Measurements from ENCODE around the gene ACAP2. TPM values are rescaled to one million over a fixed set of nuclear protein-coding genes. Genes with fewer than 3 reads are reported as not detected.
A peak's percentile ranks its signal among the peaks of the same experiment; 100 is the strongest.

ACAP2 gene
- total RNA-seq, 1 experiment from 2014 or later: 53.3 TPM

DNA sequence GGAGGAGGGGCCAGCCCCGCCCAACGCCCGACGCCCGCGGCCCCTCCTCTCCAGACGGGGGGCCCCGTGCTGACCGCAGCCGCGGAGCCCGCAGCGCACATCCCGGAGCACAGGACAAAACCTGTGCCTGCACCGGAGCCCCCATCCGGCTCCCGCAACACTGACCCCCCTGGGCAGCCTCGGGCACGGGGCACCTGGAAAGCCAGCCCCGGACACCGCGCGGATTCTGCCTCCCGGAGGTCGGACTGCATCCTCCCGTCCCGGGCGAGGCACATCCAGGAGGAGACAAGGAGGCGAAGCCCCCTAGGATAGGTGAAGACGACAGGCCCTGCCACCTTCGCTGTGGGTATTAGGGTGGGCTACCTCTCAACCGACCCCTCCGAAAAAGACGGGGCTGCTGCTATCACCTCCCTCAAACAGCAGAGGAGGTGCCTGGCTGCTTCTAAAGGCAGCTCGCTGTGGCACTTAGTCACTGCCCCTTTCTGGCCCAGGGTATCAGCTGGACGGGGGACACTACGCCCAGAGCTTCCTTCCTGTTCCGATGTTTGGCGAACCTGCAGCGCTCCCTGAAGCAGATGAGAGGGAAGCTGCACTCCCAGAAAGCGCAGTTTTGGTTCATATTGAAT lies 182.4 kb downstream of the ACAP2 start:
- DNase-seq (ENCODE audit: low spot score): peak; percentile 34

DNA sequence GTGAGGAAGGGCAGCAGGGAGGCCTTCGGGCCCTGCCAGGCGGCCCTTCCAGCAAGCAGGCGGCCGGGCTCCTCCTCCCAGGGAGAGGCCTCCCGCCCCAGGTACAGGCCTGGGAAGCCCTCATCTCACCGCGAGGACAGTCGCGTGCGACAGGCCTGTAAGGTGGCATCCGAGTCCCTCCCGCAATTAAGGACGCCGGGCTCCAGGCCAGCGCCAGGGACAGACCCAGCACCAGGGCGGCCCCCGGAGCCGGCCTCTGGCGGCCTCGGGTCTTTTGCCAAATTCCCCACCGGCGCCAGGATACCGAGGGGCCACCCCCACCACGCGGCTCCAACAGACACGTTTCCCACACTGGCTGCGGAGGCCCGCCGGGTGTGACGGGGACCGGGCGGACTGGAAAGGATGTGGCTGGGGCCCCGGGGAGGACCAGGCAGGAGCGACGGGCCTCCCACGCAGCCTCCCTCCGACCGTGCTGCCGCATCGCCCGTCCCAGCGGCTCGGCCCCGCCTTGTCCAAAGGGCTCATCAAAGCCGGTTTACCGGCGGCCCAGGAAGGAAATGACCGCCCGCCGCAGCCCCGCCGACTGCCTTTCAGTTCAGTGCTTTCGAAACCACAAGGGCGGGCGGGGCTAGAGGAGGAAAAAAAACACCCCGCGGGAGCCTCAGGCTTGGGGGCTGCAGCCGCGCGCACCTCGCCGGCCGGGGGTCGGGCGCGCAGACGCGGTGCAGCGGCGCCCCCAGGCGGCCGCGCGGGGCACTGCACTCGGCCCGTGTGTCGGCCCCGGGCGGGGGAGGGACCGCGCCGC lies 183.1 kb downstream of the ACAP2 start:
- DNase-seq (ENCODE audit: low spot score): peak; percentile 84

DNA sequence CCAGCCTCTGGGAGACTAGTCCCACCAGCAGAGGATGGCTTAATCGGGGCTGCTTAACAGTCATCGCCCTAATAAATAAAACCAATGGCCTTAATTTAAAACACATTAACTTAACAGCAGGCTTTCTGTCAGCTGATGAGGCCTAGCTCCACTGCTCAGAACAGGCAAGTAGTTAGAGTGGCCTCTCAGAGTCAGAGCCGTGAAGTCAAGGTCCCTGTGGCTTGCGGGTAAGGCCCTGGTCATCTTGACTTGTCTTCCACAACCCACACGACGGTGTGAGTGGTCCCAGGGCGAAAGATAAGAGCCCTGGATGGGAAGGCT lies 183.7 kb downstream of the ACAP2 start:
- DNase-seq (ENCODE audit: low spot score): no peak

DNA sequence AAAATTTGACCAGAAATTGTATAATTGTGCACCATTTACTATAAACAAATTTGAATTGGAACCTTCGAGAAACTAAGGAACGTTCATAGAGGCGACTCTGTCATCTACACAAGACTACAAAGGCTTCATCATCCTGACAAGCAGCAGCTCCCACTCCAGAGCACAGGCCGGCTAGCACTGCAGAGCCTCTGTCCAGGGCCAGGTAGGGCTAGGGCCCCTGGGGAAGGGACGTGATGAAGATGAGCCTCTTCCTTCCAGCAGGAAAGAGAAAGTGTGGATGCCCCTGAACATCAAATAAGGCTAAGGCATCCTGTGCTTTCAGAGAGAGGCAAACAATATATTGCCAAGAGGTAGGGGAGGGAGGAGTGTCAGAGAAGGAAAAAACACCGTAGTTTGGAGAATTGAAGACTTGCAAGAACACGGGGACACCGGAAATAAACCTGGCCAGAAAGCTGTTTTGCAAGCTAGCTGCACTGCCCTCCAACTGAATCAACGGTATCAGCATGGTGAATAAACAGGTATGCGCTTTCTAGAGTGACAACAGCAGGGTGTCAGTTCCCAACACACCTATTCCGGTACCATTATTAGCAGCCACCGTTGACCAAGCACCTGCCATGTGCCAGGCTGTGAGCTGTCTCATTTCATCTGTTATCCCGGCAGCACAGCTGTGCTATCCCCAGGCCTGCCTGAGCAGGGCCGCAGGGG lies 184.2 kb downstream of the ACAP2 start:
- no peak for DNase-seq (ENCODE audit: low spot score)

DNA sequence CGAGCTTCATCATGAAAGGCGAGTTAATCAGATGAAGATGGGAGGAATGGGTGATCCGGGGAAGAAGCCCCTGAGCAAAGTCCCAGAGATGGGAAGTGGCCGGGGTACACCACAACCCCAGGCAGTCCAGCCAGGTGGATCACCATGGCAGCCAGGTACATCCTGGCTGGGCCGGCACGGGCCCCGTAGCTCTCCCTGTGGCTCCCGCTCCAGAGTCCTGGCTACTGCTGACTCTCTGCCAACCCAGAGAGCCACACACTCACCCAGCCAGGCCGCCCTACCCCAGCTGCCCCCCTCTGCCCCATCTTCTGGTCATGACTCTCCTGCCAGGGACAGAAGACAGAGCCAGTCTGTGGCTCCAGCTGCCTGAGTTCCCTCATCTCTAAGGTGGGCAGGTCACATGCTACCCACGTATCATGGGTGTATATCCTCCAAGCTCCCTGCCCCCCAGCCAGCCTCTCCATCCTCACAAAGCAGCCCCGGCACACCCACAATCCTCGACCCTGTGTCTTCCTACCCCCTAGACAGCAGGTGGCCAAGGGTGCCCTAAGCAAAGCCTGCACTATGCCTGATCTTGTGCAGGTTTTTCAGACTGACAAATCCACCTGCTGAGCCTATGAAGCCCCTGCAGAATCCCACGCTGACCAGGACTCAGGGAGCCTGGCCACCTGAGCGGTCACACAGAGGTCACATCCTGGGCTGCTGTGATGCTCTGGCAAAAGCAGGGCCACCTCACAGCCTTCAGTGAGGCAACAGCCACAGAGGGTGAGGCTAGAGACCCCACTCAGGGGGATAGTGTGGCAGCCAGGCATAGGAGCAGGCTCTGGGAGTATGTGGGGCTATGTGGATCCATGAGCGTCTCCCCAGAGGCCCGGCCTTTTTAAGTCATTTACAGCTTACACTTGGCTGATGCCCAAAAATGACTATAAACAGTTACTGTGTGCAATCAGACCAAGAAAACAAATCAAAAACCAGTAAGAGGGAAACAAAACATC lies 185.1 kb downstream of the ACAP2 start:
- DNase-seq (ENCODE audit: low spot score): no peak

DNA sequence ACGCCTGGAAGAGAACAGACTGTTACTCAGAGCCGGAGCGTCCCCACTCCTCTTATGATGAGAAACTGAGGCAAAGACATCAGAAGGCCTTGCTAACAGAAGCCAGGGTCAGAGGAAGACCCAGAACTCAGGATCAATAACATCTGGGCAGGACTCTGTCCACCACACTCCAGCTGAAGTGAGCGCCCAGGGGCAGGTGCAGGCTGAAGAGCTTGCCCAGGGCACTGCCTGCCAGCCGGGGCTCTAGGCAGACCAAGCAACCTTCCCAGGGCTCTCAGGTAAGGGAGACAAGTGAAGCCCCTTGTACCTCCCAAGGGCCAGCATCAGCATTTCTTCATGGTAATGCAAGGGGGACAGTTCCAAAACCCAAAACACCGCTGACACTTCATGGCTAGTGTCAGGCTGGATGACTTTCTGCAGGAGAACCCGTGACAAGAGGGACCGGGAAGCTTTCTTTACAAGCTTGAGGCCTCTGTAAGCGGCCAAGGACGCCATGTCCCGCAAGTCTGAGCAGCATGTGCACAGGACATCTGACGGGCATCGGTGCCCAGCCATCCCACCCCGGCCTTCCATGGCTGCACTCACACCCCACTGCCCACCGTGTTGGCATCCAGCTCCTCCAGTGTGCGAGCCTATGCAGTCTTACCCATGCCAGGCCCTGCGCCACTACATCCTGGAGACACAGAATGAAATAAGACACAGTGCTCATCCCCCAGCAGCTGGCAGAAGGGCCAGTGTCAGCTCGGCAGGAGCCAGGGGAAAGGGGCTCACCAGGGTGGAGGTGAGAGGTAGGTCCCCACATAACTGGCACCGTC lies 186.0 kb downstream of the ACAP2 start:
- DNase-seq (ENCODE audit: low spot score): no peak

DNA sequence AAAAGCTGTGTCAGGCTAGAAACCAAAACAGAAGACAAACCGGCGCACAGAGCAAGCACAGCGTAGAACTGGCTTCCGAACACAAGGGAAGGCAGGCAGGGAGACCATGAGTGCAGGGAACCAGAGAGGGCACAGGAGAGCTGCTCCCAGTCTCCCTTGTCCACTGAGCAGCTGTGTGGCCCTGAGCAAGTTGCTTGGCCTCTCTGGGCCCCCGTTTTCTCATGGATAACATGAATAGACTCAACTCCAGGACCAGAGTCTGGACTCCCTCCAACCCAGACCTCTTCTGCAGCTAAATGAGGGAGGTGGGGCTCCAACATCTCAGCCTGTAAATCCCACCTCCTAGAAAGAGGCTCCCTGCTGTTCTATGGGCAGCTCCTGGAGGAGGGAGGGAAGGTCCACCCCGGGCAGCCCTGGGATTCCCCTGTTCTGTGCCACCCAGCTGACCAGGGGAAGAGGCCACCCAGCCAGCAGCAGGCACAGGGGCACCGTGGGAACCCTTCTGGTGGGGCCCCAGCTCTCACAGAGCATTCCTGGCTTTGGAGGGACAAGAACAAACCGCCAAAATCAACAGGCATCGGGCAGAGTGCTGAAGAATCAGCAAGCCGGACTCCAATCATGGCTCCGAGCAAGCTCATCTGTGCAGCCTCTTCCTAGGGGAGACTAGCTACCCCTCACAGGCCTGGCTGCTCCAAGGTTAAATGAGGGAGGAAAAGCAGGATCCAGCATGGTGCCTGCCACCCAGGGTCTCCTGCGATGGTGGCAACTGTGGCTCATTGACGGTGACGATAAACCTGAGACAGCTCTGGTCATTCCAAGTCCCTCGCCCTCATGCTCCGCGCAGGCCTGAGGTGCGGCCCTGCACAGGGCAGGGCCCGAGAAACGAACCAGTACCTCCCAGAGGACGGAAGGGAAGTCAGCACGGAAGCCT lies 187.0 kb downstream of the ACAP2 start:
- no peak for DNase-seq (ENCODE audit: low spot score)

DNA sequence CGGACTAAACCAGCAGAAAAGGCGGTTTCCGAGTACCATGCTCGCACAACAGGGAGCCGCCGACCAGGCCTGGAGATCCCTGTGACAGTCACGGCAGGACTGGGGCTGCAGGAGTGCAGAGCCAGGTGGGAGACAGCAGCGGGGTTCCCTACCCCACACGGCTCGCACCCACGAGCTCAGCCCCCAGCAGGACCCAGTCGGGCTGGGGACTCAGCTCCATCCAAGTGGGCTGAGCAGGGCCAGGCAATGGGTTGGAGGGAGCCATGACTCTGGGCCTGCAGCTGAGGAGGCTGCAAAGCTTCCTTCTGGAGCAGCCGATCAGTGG lies 187.7 kb downstream of the ACAP2 start:
- DNase-seq (ENCODE audit: low spot score): no peak

DNA sequence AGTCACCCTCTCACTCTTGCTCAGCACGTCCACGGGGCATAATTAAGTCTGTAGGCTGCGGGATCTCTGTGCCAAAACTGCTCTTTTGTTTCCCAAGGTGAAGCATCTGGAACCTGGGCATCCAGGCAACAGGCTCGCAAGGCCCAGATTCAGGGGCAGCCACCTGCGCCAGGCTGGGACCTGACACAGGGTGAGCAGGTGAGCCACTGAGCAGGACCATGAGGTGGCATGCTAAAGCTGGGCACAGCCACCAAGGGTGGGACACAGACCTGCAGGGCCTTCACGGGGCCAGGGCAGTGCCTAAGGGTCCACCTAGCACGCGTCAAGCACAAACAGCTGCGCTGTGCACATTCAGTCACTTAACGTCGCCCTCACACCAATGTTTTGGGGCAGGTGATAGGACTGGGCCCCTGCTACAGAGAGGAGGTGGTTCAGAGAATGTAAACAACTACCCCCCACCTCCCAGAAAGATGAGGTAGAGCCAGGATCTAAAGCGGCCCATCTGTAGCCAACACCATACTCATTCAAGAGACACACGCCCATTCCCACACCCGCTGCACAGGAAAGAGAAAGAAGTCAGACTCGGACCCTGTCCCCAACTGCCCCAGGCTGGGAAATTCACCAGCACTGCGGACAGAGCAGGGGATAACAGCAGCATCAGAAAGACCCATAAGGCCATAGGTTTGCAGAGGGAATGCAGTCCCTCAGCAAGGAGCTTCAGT lies 188.2 kb downstream of the ACAP2 start:
- DNase-seq (ENCODE audit: low spot score): no peak

DNA sequence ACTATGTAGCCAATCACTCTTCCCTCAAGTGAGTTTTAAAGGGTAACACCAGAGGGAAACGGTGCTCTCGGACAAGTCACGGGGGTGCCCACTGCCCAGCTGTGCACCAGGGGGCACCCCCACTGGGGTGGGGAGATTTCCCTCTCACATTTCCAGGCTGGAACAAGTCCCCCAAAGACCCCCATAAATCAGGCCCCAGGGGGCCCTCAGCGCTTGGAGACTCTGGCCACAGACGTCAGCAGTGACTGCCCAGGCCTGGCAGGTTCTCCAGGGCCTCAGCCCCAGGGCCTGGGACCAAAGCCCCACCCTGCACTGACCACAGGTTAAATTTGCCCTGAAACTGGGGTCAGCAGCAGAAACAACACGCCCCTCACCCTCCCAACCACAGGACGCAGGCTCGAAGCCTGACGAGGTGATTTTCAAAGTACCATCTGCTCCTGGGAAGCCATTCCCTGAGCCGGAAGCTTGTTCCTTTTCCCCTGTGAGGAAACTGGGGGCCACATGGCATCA lies 188.8 kb downstream of the ACAP2 start:
- DNase-seq (ENCODE audit: low spot score): no peak

DNA sequence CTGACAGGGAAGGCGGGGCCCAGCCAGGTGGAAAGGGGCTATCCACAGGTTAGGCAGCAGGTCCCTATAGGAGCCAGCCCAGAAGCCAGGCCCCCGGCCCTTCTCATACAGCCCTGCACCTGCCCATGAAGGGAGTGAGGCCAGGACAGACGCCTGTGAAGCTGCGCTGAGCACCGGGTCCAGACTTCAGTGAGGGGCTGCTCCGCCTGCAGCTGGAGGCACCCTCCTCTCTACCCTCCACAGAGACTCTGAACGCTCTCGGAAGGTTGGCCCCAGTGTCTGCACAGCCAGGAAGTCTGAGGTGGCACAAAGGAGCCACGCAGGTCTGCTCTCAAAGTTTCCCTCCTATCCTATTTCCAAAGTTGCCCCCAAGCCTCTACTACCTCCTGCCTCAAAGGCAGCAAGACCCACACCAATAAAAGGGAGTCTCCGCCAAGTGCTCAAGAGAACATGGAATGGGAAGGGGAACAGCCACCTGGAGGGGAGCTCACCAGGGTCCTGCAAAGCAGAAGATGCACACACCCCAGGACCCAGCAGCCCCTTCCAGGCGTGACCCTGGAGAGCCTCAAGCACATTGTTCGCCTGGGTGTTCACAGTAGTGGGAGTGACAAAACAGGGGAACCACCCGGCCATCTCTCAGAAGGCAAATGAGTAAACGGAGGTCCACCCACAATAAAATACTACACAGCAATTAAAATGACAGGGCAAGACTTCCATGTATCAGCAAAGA lies 191.3 kb downstream of the ACAP2 start:
- DNase-seq (ENCODE audit: low spot score): no peak

DNA sequence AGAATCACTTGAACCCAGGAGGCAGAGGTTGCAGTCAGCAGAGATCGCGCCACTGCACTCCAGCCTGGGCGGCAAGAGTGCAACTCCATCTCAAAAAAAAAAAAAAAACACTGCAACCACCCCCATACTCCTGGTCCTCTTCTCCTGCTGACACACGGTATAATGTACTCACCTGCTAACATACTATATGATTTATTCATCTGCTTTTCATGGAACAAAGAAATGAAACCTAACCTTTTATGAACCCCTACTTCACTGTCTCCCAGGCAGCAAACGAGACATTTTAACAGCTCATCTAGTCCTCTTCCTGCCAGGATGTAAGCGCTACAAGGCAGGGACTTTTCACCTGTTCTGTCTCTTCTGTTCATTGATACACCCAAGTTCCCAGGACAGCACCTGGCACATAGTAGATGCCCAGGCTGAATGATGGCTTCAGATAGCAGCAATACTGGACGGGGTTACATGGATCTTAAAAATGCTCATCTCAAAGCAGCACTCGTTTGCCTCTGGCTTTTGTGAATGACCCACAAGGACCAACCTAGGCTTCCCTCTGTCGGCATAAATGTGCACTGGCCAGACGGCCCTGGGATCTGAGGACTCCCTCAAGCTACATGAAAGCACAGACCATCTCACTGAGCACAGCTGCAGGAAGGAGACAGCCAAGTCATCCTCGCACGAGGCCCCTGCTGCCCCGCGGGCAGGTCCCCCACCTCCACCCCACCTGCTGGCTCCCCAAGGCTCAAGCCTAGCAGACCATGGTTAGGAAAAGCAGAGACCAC lies 192.2 kb downstream of the ACAP2 start:
- no peak for DNase-seq (ENCODE audit: low spot score)

DNA sequence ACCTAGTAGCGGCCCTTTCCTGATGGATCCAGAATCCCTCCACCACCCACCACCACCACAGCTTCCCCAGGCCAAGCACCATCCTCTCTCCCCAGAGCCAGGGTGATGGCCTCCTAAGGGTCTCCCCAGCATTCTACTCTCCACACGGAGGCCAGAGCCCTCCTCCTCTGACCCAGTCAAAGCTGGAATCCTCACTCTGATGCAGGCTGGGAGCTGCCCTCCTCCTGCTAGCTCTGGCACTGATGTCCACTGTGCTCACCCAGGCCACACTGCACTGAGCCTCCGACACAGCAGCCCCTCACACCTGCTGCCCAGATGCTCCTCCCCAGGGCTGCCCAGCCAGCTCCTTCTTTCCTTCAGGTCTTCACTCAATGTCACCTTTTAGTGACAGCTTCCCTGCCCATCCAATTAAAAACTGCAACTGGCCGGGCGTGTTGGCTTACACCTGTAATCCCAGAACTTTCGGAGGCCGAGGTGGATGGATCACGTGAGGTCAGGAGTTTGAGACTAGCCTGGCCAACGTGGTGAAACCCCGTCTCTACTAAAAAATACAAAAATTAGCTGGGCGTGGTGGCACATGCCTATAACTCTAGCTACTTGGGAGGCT lies 192.9 kb downstream of the ACAP2 start:
- DNase-seq (ENCODE audit: low spot score): no peak

DNA sequence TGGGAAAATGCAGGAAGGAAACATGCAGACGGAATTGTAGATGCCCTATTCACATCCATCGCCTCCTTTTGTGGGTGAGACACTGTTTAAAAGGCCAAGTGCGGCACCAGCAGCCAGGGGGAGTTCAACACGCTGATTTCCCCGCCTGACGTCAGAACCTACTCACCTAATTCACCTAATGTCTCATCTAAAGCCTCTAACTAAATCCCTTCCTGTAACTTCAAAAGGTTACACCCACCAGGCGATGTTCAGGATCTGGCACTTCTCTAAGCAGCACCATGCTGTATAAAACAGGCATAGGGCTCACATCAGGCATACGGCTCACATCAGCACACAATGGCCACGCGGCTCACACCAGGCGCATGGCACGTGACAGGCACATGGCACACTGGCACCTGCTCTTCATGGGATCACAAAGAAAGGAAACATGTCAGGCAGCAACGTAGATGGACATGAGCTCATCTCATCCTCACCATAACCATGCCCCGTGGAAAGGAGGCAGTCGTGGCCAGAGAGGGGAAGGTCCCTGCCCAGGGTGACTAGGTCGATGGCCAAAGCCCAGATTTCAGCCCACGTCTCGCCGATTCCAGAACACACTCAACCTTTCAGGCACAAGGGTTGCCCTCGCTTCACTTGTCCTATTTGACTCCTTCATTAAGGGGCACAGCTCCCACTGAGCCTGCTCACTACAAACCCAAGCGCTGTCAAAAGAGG lies 193.6 kb downstream of the ACAP2 start:
- DNase-seq (ENCODE audit: low spot score): no peak

DNA sequence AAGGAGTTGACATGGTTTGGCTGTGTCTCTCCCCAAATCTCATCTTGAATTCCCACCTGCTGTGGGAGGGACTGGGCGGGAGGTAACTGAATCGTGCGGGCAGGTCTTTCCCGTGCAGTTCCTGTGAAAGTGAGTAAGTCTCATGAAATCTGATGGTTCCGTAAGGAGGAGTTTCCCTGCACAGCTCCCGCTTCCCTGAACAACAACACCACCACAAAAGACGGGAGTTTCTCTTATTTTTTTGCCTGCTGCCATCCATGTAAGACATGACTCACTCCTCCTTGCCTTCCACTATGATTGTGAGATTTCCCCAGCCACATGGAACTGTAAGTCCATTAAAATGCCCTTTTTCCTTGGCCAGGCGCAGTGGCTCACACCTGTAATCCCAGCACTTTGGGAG lies 194.5 kb downstream of the ACAP2 start:
- DNase-seq (ENCODE audit: low spot score): no peak

DNA sequence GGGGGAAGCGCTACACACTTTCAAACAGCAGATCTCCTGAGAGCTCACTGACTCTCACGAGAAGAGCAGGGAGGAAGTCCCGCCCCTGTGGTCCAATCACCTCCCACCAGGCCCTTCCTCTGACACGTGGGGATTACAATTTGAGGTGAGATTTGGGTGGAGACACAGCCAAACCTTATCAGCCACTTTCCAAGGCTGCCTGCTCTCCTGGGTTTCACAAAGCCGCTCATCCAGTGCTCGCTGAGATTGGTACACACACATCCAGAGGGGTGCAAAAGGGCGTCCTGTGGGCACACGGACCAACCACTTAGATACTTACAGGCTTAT lies 195.0 kb downstream of the ACAP2 start:
- no peak for DNase-seq (ENCODE audit: low spot score)

All from A172 (cell line).